Mucosa of descending colon (tissue), 3 donors: ENCODE data around the gene PLXND1. TPM values are rescaled to one million over a fixed set of nuclear protein-coding genes. Genes with fewer than 3 reads are reported as not detected.
"Not testable (repeated sequence)": the region's sequence is repeated elsewhere in the genome, so short reads cannot be mapped to it uniquely, and the experiment has no call there.

Experiments used
- ATAC-seq: fragments of 200-7000 bp; cut with Tn5 transposase; one replicate; pipeline ENCODE4 v1.9.1; 2020; ENCODE audit warnings: mild to moderate bottlenecking, moderate library complexity
- DNase-seq, 3 donors: peaks; one replicate each; pipeline ENCODE4 v3.0.0-alpha.2; 2020
- H3K36me3 ChIP-seq: fragments of 200-600 bp; one replicate; pipeline ENCODE4 v1.8.0; 2021; ENCODE audit warnings: low read depth, mild to moderate bottlenecking
- H3K4me1 ChIP-seq: fragments of 200-600 bp; one replicate; pipeline ENCODE4 v1.8.0; 2021; ENCODE audit warnings: low read depth, mild to moderate bottlenecking
- H3K4me3 ChIP-seq: fragments of 200-600 bp; one replicate; pipeline ENCODE4 v1.8.0; 2021; ENCODE audit warnings: mild to moderate bottlenecking
- H3K9me3 ChIP-seq: fragments of 200-600 bp; one replicate; pipeline ENCODE4 v1.8.0; 2021; ENCODE audit warnings: mild to moderate bottlenecking
- intact Hi-C, 2 donors: fragments of 100-400 bp; cut with DNase I in 1 of 2; cut with micrococcal nuclease in 1 of 2; formaldehyde crosslinking; loops; one replicate each; pipeline versions ENCODE4 v1.11.0 to v1.11.1; 2022; cut with DNase I, micrococcal nuclease
- total RNA-seq, 3 donors: library from RNA; stranded (reverse); fragmentation: NEBNext Ultra II Directional in 2 of 3; extraction: Animal tissue kit (Norgen Biotek cat#: 25700) in 2 of 3; gene quantifications; one replicate each; pipeline versions ENCODE4 v1.2.1 to v1.2.4, GENCODE V29; 2021 to 2023
- TF ChIP-seq, protein P1 (sequence below): fragments of 200-600 bp; IDR thresholded peaks from one replicate; pipeline ENCODE4 v1.8.0; 2022; ENCODE audit warnings: antibody characterized with exemption, mild to moderate bottlenecking
- donor health status: DM: no; HTN: no; CAD: no; lungs with moderate emphysema.
- donor health status: DM: no; HTN: no; CAD: no.
- donor health status: DM: no; HTN: yes; CAD: no.

Gene PLXND1
- total RNA-seq, 3 donors from 2014 or later: 26.8 to 57.1 (median 48.1) TPM

- Histone ChIP-seq H3K9me3 (no peaks in the 10 kb centered on the region), H3K36me3 (no peaks in the 10 kb centered on the region), H3K4me3 (no peak overlapping the region), H3K4me1 (no peaks in the 10 kb centered on the region)
- no peak for DNase-seq
- intact Hi-C loops: no loop called here
- ATAC-seq: no peak
- TF ChIP-seq, protein P1, sequence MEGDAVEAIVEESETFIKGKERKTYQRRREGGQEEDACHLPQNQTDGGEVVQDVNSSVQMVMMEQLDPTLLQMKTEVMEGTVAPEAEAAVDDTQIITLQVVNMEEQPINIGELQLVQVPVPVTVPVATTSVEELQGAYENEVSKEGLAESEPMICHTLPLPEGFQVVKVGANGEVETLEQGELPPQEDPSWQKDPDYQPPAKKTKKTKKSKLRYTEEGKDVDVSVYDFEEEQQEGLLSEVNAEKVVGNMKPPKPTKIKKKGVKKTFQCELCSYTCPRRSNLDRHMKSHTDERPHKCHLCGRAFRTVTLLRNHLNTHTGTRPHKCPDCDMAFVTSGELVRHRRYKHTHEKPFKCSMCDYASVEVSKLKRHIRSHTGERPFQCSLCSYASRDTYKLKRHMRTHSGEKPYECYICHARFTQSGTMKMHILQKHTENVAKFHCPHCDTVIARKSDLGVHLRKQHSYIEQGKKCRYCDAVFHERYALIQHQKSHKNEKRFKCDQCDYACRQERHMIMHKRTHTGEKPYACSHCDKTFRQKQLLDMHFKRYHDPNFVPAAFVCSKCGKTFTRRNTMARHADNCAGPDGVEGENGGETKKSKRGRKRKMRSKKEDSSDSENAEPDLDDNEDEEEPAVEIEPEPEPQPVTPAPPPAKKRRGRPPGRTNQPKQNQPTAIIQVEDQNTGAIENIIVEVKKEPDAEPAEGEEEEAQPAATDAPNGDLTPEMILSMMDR: no peak
These were observed 89.0 kb downstream of the PLXND1 start for GRCh38 chr3:129517516-129517915.

GRCh38 chr3:129515821-129516432 lies 90.5 kb downstream of the PLXND1 start:
- DNase-seq, H3K9me3 ChIP-seq, H3K36me3 ChIP-seq, ATAC-seq, H3K4me3 ChIP-seq, intact Hi-C loops, H3K4me1 ChIP-seq: not testable (repeated sequence)

DNA sequence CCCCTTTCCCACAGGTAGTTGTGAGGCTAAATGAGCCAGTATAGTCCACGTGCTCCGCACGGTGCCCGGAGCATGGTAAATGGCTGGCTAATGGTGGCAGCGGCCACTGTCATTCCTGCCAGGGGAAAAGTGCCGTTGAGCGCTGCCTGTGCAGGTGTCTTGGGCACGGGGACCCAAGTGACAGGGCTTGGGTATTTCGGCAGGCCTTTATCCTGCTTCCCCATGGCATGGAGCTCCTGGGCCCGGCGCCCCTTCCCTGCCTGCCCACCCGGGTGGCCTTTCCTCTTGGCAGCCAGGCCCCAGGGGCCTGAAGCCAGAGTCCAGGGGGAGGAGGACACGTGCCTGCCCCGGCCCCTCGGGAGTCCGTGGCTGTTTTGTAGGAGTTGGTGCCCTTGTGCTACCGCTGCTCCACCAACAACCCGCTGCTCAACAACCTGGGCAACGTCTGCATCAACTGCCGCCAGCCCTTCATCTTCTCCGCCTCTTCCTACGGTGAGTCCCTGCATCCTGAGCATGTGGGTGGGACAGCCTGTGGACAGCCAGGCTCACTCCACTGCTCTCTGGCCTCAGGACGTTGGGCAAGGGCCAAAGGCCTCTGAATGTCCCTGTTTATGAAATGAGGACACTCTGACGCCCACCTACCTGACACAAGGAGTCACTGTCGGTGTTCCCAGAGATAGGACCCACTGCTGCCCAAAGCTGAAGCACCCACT lies 91.2 kb downstream of the PLXND1 start:
- ATAC-seq, intact Hi-C loops, H3K36me3 ChIP-seq: not testable (repeated sequence)

GRCh38 chr3:129514563-129514962 lies 91.9 kb downstream of the PLXND1 start:
- no peaks in the 10 kb centered on the region for H3K9me3 ChIP-seq
- H3K4me3 ChIP-seq: no peak overlapping the region
- intact Hi-C loops: no loop called here
- no peaks in the 10 kb centered on the region for H3K36me3 ChIP-seq
- TF ChIP-seq, protein P1: no peak
- DNase-seq (no peak), ATAC-seq (no peak)
- no peaks in the 10 kb centered on the region for H3K4me1 ChIP-seq

More for the DNA sequence above, 91.2 kb downstream of the PLXND1 start:
- not testable (repeated sequence) for H3K4me1 ChIP-seq, DNase-seq, H3K4me3 ChIP-seq, H3K9me3 ChIP-seq

DNA sequence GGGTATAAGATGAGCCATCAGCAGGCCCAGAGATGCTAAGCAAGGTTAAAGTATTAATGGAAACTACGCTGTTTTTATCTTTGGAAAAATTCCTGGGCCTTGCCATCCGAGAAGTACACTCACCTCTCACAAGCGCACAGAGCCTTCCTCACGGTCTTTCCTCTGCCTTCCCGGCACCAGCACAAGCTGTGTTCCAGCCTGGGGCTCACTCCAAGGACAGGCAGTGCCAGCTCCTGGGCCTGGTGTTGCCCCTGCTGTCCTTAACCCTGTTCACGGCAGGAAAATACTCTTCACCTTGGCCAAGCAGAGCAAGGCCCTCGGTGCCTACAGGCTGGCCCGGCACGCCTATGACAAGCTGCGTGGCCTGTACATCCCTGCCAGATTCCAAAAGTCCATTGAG lies 92.4 kb downstream of the PLXND1 start:
- Histone ChIP-seq H3K4me3 (no peak overlapping the region), H3K4me1 (no peaks in the 10 kb centered on the region), H3K36me3 (no peaks in the 10 kb centered on the region), H3K9me3 (no peaks in the 10 kb centered on the region)
- intact Hi-C loops: no loop called here
- ATAC-seq: no peak
- TF ChIP-seq, protein P1: no peak
- no peak for DNase-seq

- TF ChIP-seq, protein P1: no peak
- Histone ChIP-seq H3K36me3 (no peaks in the 10 kb centered on the region), H3K4me1 (no peaks in the 10 kb centered on the region), H3K4me3 (no peak overlapping the region), H3K9me3 (no peaks in the 10 kb centered on the region)
- intact Hi-C loops: no loop called here
- ATAC-seq: no peak
- DNase-seq: no peak
These were observed 92.8 kb downstream of the PLXND1 start for GRCh38 chr3:129513705-129514104.
